ENCODE data around the gene IQCC.

GRCh38 chr1:32239790-32240139 lies 34.3 kb downstream of the IQCC start:
- TF ChIP-seq TAF1 (IDR thresholded peaks at IDR 0.05; ENCODE audit: borderline replicate concordance, insufficient read depth, low read length) (no peak), POLR2AphosphoS5 (IDR thresholded peaks at IDR 0.05; ENCODE audit: low read depth, low read length) (no peak)

Data from PFSK-1 (cell line).